Left lung (tissue), 10 donors: ENCODE data around the gene ZNF609. TPM values are rescaled to one million over a fixed set of nuclear protein-coding genes. Genes with fewer than 3 reads are reported as not detected.
"Not testable (repeated sequence)": the region's sequence is repeated elsewhere in the genome, so short reads cannot be mapped to it uniquely, and the experiment has no call there.

ENCODE experiments used
- ATAC-seq: fragments of 200-7000 bp; cut with Tn5 transposase; one replicate; pipeline ENCODE4 v1.9.1; 2020; ENCODE audit warnings: moderate library complexity
- DNase-seq, 4 donors: peaks; one replicate each; pipeline ENCODE4 v3.0.0-alpha.2; 2013 to 2020
- H3K27ac ChIP-seq, 2 donors: fragments of 200-600 bp; sonication (generic) in 1 of 2; one replicate each; pipeline versions ENCODE4 v1.5.0 to v1.8.0; 2020 to 2021
- H3K27me3 ChIP-seq, 2 donors: fragments of 200-600 bp; sonication (generic) in 1 of 2; one replicate each; pipeline versions ENCODE4 v1.5.0 to v1.8.0; 2020 to 2021
- H3K36me3 ChIP-seq, 2 donors: fragments of 200-600 bp; sonication (generic) in 1 of 2; one replicate each; pipeline versions ENCODE4 v1.5.0 to v1.8.0; 2020 to 2021
- H3K4me1 ChIP-seq, 2 donors: fragments of 200-600 bp; one replicate each; pipeline ENCODE4 v1.8.0; 2021
- H3K4me3 ChIP-seq, 2 donors: fragments of 200-600 bp; sonication (generic) in 1 of 2; one replicate each; pipeline versions ENCODE4 v1.5.0 to v1.8.0; 2020 to 2021; ENCODE audit warnings: mild to moderate bottlenecking in 1 of 2
- H3K9me3 ChIP-seq, 2 donors: fragments of 200-600 bp; sonication (generic) in 1 of 2; one replicate each; pipeline versions ENCODE4 v1.5.0 to v1.8.0; 2020 to 2021
- intact Hi-C, 2 donors: fragments of 100-400 bp; cut with DNase I; formaldehyde crosslinking; loops; one replicate each; pipeline versions ENCODE4 v1.11.2 to v1.14.2; 2022
- polyA plus RNA-seq, 6 donors: library from polyadenylated mRNA; unstranded; fragments of 120-200 nt; gene quantifications; one replicate each; pipeline ENCODE4 v1.2.1, GENCODE V29; 2013; ENCODE audit not compliant: insufficient read length in 6 of 6
- total RNA-seq, 2 donors: library from RNA; stranded (reverse); fragmentation: NEBNext Ultra II Directional; extraction: Animal tissue kit (Norgen Biotek cat#: 25700); gene quantifications; one replicate each; pipeline ENCODE4 v1.2.1, GENCODE V29; 2021
- TF ChIP-seq, protein P1 (sequence below), 2 donors: fragments of 200-600 bp; sonication (generic) in 1 of 2; IDR thresholded peaks; one replicate each; pipeline versions ENCODE4 v1.5.0 to v1.8.0; 2021; ENCODE audit warnings: antibody characterized with exemption in 2 of 2
- donor health status: DM: no; HTN: yes; CAD: no.
- donor health status: DM: no; HTN: no; CAD: no.

The ZNF609 gene
- total and polyA plus RNA-seq, 8 donors, result 31.9 to 37.4 (median 36.7) TPM

DNA sequence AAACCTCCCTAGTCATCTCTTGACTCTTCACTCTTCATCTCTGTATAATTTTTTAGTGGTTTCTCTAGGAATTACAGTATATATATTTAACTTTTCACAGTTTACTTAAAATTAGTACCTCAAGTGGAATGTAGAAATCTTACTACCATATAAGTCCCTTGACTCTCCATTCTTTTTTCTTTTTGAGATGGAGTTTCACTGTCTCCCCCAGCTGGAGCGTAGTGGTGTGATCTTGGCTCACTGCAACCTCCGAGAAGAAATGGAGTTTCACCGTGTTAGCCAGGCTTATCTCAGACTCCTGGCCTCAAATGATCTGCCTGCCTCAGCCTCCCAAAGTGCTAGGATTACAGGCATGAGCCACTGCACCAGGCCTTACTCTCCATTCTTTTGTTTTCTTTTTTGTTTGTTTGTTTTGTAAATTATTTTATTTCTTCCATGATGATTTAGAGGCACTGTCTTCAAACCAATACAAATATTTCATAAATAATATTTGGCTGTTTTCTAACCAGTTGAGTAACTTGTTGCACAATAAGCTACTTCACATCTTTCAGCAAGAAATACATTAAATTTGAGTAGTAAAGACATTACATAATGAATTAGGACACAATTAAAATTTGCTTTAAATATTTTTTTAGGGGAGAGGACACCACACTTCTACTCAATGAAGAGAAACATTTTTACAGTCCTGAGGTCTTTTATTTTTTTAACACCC lies 170.2 kb downstream of the ZNF609 start:
- intact Hi-C loops, result no loop called here
- Histone ChIP-seq H3K4me3 (no peak overlapping the region), H3K36me3 (no peaks in the 10 kb centered on the region), H3K9me3 (no peaks in the 10 kb centered on the region), H3K4me1 (peaks cover 22 to 45% of the 10 kb centered on the region in 2 donors), H3K27me3 (no peaks in the 10 kb centered on the region), H3K27ac (no peak overlapping the region)
- DNase-seq, result no peak
- TF ChIP-seq, protein P1, sequence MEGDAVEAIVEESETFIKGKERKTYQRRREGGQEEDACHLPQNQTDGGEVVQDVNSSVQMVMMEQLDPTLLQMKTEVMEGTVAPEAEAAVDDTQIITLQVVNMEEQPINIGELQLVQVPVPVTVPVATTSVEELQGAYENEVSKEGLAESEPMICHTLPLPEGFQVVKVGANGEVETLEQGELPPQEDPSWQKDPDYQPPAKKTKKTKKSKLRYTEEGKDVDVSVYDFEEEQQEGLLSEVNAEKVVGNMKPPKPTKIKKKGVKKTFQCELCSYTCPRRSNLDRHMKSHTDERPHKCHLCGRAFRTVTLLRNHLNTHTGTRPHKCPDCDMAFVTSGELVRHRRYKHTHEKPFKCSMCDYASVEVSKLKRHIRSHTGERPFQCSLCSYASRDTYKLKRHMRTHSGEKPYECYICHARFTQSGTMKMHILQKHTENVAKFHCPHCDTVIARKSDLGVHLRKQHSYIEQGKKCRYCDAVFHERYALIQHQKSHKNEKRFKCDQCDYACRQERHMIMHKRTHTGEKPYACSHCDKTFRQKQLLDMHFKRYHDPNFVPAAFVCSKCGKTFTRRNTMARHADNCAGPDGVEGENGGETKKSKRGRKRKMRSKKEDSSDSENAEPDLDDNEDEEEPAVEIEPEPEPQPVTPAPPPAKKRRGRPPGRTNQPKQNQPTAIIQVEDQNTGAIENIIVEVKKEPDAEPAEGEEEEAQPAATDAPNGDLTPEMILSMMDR (IDR thresholded peaks at IDR 0.05), result no peak
- no peak for ATAC-seq

GRCh38 chr15:64632639-64633038 lies 172.3 kb downstream of the ZNF609 start:
- DNase-seq, H3K27me3 ChIP-seq, intact Hi-C loops, H3K27ac ChIP-seq, H3K4me3 ChIP-seq, H3K36me3 ChIP-seq, H3K9me3 ChIP-seq, ATAC-seq: not testable (repeated sequence)
- peaks cover 33 to 56% of the 10 kb centered on the region in 2 donors for H3K4me1 ChIP-seq

DNA sequence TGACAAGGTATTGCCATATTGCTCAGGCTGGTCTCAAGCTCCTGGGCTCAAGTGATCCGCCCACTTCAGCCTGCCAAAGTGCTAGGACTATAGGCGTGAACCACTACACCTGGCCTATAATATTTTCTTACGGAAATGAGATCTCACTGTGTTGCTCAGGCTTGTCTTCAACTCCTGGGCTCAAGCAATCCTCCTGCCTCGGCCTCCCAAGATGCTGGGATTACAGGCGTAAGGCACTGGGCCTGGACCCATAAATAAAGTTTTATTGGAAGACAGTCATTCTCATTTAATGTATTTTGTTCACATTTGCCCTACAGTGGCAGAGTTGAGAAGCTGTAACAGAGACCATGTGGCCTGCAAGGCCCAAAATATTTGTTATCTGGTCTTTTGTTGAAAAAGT lies 173.0 kb downstream of the ZNF609 start:
- Histone ChIP-seq H3K9me3 (peaks cover 0 to 4% of the 10 kb centered on the region in 2 donors), H3K36me3 (no peaks in the 10 kb centered on the region), H3K4me1 (peaks cover 33 to 56% of the 10 kb centered on the region in 2 donors), H3K4me3 (no peak overlapping the region), H3K27ac (peak overlapping the region in 1 of 2 donors; percentile 46), H3K27me3 (no peaks in the 10 kb centered on the region)
- DNase-seq (no peak), ATAC-seq (no peak)
- intact Hi-C loops, result no loop called here
- TF ChIP-seq, protein P1 (IDR thresholded peaks at IDR 0.05), result no peak

- H3K9me3 ChIP-seq, result peaks cover 0 to 4% of the 10 kb centered on the region in 2 donors
- H3K27me3 ChIP-seq, result no peaks in the 10 kb centered on the region
- intact Hi-C loops, result no loop called here
- TF ChIP-seq, protein P1 (IDR thresholded peaks at IDR 0.05), result no peak
- ATAC-seq (no peak), DNase-seq (no peak)
- peaks cover 33 to 59% of the 10 kb centered on the region in 2 donors for H3K4me1 ChIP-seq
- H3K4me3 ChIP-seq, result no peak overlapping the region
- H3K27ac ChIP-seq, result peak overlapping the region; percentile 46 to 68
- no peaks in the 10 kb centered on the region for H3K36me3 ChIP-seq
These were observed 173.6 kb downstream of the ZNF609 start for GRCh38 chr15:64634027-64634426.

DNA sequence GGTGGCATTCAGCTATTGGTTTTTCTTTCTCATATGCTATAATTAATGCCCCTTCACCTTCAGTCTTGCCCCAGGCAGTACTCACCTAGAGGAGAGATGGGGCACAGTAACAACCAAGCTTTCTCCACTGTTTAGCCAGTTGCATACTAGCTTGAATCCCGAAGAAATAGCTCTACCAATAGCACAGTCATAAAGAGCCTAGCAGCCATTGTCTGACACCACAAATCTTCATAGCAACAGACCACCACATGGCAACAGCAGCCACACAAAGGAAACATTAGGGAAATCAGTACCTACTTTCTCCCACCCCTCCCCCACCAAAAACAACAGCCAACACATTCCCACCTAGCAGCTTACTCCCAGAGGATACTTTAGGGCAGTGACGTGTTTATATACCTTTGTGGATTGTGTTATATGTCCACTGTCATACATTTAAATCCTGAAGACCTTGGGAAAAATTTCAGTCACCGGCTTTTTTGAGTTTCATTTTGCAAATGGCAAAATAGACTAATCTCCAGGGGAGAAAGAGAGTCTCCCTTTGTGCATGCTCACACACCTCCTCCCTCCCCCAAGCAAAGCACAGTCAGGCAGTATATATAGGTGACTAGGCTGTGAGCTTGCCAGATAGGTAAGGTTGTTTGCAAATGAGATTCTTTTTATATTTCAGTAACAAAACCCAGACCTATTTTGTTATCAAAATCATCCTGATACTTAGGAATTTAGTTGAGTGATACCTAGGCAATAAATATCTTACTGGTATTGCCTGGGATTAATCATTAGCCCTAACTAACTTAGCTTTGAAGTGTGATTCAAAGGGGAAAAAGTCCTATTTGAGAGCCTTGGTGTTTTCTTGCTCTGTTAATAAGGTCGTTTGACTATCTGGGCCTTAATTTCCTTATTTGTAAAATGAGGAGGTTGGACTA lies 174.5 kb downstream of the ZNF609 start:
- Histone ChIP-seq H3K9me3 (peaks cover 0 to 4% of the 10 kb centered on the region in 2 donors), H3K4me3 (no peak overlapping the region), H3K36me3 (no peaks in the 10 kb centered on the region), H3K4me1 (peaks cover 33 to 67% of the 10 kb centered on the region in 2 donors), H3K27me3 (no peaks in the 10 kb centered on the region), H3K27ac (peak overlapping the region; percentile 46 to 68)
- DNase-seq (peak in 1 of 4 donors; percentile 53), ATAC-seq (peak; percentile 42)
- TF ChIP-seq, protein P1 (IDR thresholded peaks at IDR 0.05), result no peak
- intact Hi-C loops, result no loop called here
